CD4-positive, alpha-beta T cell treated with Interferon gamma for 1 hour (primary cell): ENCODE measurements around the gene XXYLT1.
"Not testable (repeated sequence)": the region's sequence is repeated elsewhere in the genome, so short reads cannot be mapped to it uniquely, and the experiment has no call there.

Experiments
- DNase-seq: peaks from one replicate; pipeline ENCODE4 v3.0.0-alpha.2; 2020

Gene XXYLT1

DNA sequence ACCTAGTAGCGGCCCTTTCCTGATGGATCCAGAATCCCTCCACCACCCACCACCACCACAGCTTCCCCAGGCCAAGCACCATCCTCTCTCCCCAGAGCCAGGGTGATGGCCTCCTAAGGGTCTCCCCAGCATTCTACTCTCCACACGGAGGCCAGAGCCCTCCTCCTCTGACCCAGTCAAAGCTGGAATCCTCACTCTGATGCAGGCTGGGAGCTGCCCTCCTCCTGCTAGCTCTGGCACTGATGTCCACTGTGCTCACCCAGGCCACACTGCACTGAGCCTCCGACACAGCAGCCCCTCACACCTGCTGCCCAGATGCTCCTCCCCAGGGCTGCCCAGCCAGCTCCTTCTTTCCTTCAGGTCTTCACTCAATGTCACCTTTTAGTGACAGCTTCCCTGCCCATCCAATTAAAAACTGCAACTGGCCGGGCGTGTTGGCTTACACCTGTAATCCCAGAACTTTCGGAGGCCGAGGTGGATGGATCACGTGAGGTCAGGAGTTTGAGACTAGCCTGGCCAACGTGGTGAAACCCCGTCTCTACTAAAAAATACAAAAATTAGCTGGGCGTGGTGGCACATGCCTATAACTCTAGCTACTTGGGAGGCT, 21.0 kb downstream of the XXYLT1 start:
- no peak for DNase-seq

DNA sequence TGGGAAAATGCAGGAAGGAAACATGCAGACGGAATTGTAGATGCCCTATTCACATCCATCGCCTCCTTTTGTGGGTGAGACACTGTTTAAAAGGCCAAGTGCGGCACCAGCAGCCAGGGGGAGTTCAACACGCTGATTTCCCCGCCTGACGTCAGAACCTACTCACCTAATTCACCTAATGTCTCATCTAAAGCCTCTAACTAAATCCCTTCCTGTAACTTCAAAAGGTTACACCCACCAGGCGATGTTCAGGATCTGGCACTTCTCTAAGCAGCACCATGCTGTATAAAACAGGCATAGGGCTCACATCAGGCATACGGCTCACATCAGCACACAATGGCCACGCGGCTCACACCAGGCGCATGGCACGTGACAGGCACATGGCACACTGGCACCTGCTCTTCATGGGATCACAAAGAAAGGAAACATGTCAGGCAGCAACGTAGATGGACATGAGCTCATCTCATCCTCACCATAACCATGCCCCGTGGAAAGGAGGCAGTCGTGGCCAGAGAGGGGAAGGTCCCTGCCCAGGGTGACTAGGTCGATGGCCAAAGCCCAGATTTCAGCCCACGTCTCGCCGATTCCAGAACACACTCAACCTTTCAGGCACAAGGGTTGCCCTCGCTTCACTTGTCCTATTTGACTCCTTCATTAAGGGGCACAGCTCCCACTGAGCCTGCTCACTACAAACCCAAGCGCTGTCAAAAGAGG, 21.7 kb downstream of the XXYLT1 start:
- DNase-seq: no peak

DNA sequence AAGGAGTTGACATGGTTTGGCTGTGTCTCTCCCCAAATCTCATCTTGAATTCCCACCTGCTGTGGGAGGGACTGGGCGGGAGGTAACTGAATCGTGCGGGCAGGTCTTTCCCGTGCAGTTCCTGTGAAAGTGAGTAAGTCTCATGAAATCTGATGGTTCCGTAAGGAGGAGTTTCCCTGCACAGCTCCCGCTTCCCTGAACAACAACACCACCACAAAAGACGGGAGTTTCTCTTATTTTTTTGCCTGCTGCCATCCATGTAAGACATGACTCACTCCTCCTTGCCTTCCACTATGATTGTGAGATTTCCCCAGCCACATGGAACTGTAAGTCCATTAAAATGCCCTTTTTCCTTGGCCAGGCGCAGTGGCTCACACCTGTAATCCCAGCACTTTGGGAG, 22.7 kb downstream of the XXYLT1 start:
- no peak for DNase-seq

DNA sequence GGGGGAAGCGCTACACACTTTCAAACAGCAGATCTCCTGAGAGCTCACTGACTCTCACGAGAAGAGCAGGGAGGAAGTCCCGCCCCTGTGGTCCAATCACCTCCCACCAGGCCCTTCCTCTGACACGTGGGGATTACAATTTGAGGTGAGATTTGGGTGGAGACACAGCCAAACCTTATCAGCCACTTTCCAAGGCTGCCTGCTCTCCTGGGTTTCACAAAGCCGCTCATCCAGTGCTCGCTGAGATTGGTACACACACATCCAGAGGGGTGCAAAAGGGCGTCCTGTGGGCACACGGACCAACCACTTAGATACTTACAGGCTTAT, 23.1 kb downstream of the XXYLT1 start:
- DNase-seq: no peak

DNA sequence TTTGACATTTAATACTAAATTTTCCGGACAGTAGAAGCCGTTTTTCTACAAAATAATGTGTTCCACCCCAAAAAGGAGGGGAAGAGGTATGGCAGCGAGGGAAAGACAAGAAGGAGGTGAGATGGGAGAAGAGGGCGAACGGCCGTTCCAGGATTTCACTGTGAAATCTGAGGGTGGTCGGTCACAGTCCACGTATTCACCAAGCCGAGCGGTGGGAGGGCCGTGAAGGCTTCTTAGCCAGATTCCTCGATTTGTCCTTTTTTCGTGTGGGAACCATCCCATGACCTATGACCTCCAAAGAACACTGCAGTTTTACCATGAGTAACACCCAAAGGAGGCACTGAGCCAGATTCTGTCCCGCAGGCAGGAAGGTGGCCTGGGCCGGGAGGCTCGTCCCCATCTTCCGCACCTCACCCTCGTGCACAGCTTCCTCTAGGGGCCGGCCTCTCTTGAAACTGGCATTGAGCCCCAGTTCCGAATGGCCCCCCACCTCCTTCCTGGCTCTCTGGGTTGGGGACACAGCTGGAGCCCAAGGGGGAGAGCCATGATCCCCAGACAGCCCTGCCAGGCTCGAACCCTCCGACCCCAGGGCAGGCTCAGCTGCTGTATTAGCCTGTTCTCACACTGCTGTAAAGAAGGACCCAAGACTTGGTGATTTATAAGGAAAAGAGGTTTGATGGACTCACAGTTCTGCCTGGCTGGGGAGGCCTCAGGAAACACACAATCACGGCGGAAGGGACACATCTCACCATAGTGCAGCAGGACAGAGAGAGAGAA, 23.7 kb downstream of the XXYLT1 start:
- DNase-seq: no peak

DNA sequence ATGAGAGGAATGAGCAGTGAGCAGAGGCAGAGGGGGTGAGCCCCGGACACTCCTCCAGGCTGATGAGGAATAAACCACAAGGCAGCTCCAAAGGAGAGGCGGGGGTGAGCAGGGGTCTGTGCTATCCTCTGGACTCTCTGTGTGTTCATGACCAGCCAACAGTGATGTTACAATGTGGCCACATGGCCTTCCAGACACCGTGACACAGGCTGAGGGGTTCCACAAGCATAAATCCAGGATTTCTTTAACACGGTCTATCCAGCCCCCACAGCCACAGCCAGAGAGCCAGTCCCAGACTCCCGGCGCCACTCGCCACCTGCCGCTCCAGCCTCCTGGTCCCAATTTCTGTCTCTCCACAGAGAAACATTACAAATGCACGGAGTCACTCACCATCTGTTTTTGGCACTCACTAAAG, 24.4 kb downstream of the XXYLT1 start:
- DNase-seq: no peak

DNA sequence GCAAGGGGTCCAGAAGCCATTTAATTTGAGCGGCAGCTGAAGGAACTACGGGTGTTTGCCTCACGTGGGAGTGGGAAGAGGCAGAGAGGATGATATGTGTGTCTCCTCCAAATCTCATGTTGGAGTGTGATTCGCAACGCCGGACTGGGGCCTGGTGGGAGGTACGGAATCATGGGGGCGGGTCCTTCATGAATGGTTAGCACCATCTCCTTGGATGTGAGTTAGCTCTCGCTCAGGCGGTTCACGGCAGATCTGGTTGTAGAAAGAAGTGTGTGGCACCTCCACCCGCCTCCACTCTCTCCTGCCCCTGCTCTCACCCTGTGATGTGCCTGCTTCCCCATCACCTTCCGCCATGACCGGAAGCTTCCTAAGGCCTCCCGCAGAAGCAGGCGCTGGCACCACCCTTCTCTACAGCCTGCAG, 25.4 kb downstream of the XXYLT1 start:
- no peak for DNase-seq

DNA sequence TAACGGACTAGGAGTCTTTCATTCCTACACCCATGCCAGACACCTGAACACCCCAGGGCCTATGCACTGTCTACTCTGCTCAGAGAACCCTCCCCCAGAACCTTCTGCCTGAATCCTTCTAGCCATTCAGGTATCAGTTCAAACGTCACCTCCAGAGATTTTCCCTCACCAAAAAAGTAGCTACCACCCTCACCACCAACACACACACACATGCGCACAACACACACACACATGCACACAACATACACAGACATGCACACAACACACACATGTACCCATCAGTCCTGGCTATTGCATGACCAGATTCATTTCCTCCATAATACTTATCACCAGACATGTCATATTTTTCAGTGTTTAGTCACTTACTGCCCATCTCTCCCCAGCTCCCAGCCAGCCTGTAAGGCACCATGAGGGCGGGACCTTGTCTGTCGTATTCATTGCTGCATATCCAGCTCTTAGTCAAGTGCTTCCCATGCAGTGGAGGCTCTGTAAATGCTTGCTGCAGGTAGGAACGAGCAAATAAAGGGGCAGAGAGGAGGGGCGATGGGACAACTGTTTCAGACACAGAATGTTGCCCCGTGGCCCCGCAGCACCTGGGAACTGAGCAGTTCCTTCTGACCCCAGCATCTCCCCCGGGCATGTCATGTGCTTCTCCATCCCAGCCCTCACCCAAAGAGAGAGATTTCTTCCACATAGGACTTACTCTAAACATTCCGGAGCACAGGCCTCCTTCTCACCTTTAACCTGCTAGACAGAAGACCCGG, 29.2 kb downstream of the XXYLT1 start:
- DNase-seq: no peak

DNA sequence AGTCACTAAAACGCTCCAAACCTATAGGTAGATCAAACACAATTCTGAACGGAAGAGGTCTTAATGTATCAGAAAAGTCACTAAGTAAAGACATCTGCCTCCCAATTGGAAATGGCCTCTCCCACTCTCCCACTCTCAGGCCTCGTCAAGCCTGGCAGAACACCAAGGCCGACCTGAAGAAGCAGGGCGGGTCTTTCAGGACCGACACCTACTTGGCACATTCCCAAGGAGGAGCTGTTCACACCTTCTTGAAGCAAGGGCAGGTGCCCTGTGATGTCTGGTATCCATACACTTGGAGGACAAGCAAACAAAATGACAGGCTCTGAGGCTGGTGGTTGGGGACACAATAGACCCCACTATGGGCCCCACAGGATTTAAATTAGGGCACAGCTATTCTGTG, 30.0 kb downstream of the XXYLT1 start:
- no peak for DNase-seq

DNA sequence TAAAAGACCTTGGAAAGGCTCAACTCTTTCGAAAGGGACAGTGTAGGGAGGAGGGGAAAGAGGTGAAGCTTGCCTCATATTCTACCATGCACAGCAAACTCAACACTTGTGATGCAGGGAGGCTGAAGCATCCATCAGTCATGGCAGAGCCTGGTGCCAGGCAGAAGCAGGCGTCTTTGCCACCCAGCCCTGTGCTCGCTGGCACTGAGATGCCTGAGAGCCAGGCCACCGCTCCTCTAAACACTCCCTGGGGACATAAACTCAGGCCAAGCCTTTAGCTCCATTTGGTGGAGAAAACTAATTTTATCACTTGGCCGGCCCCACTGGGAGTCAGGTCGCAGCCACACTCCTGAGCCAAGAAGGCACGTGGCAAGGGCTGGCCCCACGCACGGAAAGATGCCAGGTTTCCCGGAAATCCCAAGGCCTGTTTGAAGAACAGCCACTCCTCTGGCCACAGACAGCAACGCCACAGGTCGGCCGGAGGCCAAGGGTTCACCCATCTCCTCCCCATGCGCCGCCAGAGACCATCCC, 30.7 kb downstream of the XXYLT1 start:
- DNase-seq: no peak

DNA sequence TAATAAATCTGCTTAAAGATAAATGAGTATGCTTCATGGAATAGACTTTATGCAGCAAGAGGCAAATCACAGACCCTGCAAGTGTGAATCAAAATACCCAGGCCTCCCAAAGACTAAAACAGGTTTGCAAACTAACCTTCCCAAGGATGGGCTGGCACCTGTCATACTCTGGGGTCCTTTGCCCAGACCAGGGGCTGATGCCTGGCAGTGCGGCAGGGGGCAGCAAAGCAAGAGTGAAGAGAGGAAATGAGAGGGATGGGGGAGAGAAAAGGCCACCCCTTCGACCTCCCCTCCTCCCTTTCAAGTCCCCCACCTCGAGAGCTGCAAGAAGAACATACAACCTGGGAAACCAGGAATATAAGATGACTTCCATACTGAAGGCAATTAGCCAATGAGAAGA, 31.8 kb downstream of the XXYLT1 start:
- DNase-seq: no peak

DNA sequence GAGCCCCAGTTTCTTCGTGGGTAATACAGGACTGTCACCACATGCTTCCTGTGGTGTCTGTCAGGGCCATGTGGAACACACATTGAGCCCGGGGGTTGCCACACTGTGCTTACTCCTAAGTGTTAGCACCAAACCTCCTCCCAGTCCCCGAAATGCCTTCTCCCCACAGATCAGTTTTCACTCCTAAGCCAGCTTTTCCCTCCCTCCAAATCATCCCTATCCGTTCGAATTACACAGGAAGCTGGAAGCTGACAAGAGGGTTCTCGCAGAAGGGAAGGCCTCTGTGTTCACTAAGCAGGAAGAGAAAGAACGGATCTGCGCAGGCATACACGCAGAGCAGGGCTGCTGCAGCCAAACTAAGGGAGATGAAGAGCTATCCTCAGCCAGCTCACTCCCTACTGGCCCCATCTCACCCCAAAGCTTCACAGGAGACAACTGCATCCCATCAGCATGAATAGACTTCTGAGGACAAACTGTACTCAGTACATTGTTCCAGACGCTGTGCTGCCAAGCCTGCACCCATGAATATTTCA, 32.3 kb downstream of the XXYLT1 start:
- no peak for DNase-seq

DNA sequence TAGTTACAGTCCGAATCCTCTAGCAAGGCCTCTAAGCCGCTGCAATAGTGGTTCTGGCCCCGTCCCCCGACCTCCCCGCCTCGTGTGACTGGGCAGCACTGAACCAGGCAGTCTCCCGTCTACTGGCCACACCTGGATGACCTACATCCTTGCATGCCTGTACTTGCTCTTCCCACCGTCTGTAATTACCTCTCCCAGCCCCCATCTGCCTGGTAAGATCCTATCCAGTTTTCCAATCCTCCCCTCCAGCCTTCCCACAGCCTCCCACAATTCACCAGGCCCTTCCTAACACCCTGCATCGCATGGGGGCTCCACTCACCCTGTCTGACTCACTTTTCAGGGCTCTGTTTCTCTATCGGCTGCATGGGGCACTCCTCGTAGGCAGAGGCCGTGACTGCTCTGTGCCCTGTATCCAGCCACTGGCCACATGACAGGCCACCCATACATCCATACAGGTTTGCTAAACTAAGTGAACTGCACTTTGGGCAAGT, 32.8 kb downstream of the XXYLT1 start:
- DNase-seq: no peak

DNA sequence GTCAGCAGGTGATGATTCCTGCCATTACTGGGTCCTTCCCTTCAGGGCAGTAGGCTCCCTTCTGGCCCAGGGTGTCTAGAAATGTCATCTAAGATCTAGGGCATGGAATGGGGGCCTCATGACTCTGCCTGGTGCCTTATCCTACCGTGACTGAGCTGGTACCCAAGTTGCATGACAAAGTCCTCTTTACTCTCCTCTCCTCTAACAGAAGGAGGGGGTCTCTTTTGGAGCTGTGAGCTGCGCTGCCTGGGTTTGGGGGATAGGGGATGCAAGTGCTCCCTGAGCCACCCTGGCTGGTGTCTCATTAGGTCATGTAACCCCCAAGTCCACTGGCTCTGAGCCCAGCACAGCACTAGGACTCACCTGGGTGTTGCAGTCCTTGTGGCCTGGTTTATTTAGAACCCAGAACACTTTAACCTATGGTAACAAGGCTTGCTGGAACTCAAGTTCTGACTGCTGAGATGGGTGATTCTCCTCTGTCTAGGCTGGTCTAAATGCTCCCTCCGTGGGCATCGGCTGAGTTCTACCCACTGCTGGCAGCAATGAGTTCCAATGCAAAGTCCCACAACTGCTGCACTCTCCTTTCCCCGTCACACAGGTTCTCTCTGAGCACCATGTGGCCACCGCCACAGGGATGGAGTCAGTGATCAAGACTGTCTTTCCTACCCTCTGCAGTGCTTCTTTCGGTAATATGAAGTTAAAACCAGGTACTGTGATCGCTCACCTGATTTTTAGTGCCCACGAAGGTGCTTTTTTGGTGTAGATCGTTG, 34.0 kb downstream of the XXYLT1 start:
- DNase-seq: no peak

DNA sequence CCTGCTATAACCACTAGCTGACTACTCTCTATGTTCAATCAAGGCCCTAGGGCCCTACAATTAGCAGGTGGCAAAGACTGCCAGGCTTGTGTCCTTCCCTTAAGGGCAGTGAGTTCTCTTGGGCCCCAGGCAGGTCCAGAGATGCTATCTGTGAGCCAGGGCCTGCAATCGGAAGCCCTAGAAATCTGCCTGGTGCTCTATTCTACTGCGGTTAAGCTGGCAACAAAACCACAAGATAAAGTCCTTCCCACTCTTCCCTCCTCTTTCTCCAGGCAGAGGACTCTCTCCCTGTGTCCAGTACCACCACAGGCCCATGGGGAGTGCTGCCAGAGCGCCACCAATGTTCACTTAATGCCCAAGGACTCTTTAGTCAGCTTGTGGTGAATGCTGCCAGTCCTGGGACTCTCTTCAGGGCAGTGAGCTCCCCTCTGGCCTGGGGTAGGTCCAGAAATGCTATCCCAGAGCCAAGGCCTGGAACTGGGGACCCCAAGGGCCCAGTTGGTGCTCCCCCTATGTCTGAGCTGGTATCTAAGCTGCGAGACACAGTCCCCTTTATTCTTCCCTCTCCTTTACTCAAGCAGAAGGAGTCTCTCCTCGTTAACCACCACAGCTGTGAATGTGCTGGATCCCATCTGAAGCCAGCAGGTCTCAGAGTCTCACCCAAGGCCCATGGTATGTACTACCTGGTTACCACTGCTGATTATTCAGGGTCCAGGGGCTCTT, 34.7 kb downstream of the XXYLT1 start:
- DNase-seq: no peak

DNA sequence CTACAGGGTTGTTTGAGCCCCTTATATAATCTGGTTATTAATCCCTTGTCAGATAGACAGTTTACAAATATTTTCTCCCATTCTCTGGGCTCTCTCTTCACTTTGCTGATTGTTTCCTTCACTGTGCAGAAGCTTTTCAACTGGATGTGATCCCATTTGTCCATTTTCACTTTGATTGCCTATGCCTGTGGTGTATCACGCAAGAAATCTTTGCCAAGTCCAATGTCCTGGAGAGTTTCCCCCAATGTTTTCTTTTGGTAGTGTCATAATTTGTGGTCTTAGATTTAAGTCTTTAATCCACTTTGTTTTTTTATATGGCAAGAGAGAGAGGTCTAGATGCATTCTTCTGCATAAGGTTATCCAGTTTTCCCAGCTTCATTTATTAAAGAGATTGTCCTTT, 40.7 kb downstream of the XXYLT1 start:
- DNase-seq: no peak

DNA sequence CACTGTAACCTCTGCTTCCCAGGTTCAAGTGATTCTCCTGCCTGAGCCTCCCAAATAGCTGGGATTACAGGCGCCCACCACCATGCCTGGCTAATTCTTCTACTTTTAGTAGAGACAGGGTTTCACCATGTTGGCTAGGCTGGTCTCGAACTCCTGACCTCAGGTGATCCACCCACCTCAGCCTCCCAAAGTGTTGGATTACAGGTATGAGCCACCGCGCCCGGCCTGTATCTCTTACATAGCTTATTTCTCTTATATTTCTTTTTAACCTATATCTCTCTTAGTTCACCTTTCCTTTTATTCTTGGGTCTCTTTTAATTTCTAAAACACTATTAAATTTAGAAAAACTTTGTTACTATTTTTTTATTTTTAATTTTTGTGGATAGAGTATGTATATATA, 42.1 kb downstream of the XXYLT1 start:
- DNase-seq: not testable (repeated sequence)

DNA sequence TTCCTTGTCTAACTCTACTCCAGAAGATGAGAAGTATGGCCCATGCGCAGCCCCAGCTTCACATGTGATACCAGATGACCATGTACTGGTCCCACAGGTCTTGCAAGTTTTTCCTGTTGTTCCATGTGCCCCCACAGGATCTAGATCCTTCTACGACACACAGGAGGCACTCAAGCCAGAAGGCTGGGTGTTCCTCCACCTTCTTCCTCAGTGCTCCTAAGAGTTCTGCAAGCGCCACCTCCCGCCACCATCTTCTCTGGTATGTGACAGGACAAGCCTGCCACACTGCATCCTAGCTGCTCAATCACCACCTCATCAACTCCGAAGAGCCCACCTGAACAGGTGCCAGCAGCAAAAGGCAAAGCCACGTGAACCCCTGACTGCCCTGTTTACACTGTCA, 43.1 kb downstream of the XXYLT1 start:
- DNase-seq: no peak

DNA sequence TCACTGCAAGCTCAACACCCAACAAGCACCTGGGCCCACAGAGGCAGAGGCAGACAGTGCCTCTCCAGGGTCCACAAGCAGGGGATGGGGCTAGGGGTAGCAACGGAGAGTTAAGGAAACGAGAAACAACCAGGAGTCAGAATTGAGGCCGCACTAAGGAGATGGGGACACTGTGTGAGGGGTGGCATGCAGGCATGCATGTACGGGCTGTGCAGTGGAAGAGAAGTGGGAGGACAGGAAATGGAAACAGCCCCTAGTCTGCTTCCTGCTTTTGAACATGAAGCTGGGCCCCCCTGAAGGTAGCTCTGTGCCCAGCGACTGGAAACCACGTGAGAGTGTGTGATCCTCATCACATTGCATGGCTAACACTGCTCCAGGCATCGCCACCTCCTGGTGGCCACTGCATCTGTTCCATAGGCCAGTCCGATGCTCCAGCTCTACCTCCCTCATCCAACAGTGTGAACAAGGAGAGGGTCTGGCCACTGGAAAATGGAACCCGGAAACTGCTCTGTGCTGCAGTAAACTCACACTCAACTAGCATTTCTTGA, 44.0 kb downstream of the XXYLT1 start:
- DNase-seq: no peak

DNA sequence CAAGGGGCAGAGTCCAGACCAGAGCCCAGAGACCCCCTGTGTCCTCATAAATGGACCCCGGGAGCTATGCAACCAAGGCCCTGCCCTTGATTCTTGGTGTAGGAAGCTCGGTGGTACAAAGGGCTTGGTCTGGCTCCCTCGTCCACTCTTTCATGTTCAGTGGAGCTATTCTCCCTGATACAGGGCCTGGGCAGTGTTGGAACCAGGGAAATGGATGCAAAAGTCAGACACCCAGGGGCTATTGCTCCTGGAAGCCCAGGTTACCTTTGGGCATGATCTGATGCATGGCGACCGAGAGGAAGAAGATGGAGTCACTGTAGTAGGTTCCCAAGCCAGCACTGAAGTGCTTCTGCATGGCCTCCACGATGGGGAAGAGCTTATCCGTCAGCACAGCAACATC, 44.5 kb downstream of the XXYLT1 start:
- DNase-seq: no peak

DNA sequence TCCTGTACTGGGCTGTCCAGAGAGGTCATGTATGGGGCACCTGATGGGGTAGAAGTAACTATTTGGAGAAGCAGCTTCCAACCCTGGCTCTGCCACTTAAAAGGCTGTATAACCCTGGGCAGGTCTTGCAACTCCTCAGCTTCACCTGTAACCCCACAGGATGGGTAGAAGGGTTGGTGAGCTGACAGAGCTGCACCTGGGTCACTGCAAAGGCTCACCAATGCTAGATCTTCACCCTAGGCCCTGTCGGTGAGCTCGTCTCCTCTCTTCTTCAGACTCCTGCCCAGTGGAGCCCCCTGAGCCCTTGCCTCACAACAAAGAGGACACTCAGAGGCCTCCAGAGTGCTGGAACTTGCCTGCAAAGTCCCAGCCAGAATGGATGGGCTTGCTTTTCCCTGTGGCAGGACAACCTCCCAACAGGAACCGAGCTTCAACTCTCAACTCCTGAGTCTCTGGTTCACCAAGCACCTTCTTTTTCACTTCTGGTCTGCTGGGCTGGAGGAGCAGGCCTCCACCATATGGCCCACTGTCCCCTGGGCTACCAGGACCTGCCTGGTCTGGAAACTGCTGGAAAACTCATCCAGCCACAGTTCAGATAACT, 45.9 kb downstream of the XXYLT1 start:
- DNase-seq: no peak
